Panc1 (cell line): ENCODE data around the gene SLC30A3. TPM values are rescaled to one million over a fixed set of nuclear protein-coding genes. Genes with fewer than 3 reads are reported as not detected.

Source experiments
- ATAC-seq: fragments of 200-7000 bp; cut with Tn5 transposase; 2 replicates; pipeline ENCODE4 v1.9.1; 2020; ENCODE audit warnings: mild to moderate bottlenecking, moderate library complexity
- BruUV-seq: library from RNA; stranded (reverse); fragments of 400-500 nt; replicated peaks from 2 replicates; lab custom pipeline; 2021; lab: Mats Ljungman, UMichigan
- CTCF ChIA-PET: fragments of 300-600 bp; sonication (Branson Sonifier 250); formaldehyde crosslinking; loops from one replicate; lab custom pipeline; 2022; ENCODE audit warnings: antibody characterized with exemption; lab: Charles Lee
- POLR2A ChIA-PET: fragments of 300-600 bp; sonication (Branson Sonifier 250); formaldehyde crosslinking; loops from one replicate; lab custom pipeline; 2022; ENCODE audit warnings: antibody characterized with exemption; lab: Charles Lee
- DNase-seq: peaks from one replicate; pipeline ENCODE4 v3.0.0-alpha.2; 2010; ENCODE audit warnings: low read depth, low spot score
- H3K27ac ChIP-seq: 2 replicates; pipeline ENCODE4 v1.5.1; 2011; ENCODE audit warnings: mild to moderate bottlenecking, low read length, inconsistent platforms
- H3K27me3 ChIP-seq: fragments of 200-500 bp; sonication (Bioruptor generic); 2 replicates; pipeline ENCODE4 v1.6.0; 2014; ENCODE audit warnings: low read length, inconsistent platforms; ENCODE audit not compliant: control insufficient read depth, insufficient read depth
- H3K36me3 ChIP-seq: fragments of 200-500 bp; sonication (Bioruptor generic); 2 replicates; pipeline ENCODE4 v1.5.1; 2014; ENCODE audit warnings: inconsistent platforms, mild to moderate bottlenecking, low read length, moderate library complexity; ENCODE audit not compliant: control insufficient read depth, insufficient read depth
- H3K4me1 ChIP-seq: 2 replicates; pipeline ENCODE4 v1.5.1; 2011; ENCODE audit warnings: inconsistent platforms, mild to moderate bottlenecking, low read length, moderate library complexity; ENCODE audit not compliant: control insufficient read depth, insufficient read depth
- H3K4me3 ChIP-seq, 2 experiments: 2 replicates each; pipeline ENCODE4 v1.5.1; 2011 to 2012; ENCODE audit warnings: low read depth in 2 of 2, low read length in 2 of 2, mild to moderate bottlenecking in 2 of 2, inconsistent platforms in 1 of 2, moderate library complexity in 1 of 2
- H3K9me3 ChIP-seq: fragments of 200-500 bp; sonication (Bioruptor generic); 2 replicates; pipeline ENCODE4 v1.5.1; 2014; ENCODE audit warnings: low read depth, mild to moderate bottlenecking, inconsistent platforms, low read length, moderate library complexity; ENCODE audit not compliant: control insufficient read depth, insufficient read depth
- CTCF ChIP-seq: fragments of 450-650 bp; IDR thresholded peaks from 2 replicates; pipeline ENCODE4 v1.5.1; 2017; ENCODE audit warnings: mild to moderate bottlenecking
- POLR2AphosphoS5 ChIP-seq: IDR thresholded peaks from 2 replicates; pipeline ENCODE4 v1.6.1; 2012; ENCODE audit warnings: mild to moderate bottlenecking, low read depth, low read length, moderate library complexity
- SIN3A ChIP-seq: IDR thresholded peaks from 2 replicates; pipeline ENCODE4 v1.6.1; 2012; ENCODE audit warnings: low read depth, mild to moderate bottlenecking, low read length, moderate library complexity, borderline replicate concordance; ENCODE audit not compliant: insufficient read depth
- TCF7L2 ChIP-seq: IDR thresholded peaks from 2 replicates; pipeline ENCODE4 v1.6.1; 2011; ENCODE audit warnings: mild to moderate bottlenecking, low read depth, low read length, inconsistent platforms
- in situ Hi-C: cut with HindIII; loops from 2 replicates; pipeline ENCODE4 v1.10.0; 2016; ENCODE audit warnings: low sequenced_read_pairs, low pct_unique_long_range_greater_than_20kb
- intact Hi-C: fragments of 100-400 bp; cut with micrococcal nuclease; formaldehyde crosslinking; loops from one replicate; pipeline ENCODE4 v1.10.0; 2022; ENCODE audit not compliant: unreplicated experiment
- total RNA-seq: library from RNA; stranded (reverse); gene quantifications from one replicate; pipeline ENCODE4 v1.2.1, GENCODE V29; 2021; ENCODE audit not compliant: unreplicated experiment
- TF ChIP-seq, protein P1 (sequence below), 2 experiments: IDR thresholded peaks; 2 replicates each; pipeline ENCODE4 v1.6.1; 2011 to 2012; ENCODE audit warnings: low read depth in 2 of 2, control low read depth in 1 of 2, low read length in 1 of 2, mild to moderate bottlenecking in 1 of 2, moderate library complexity in 1 of 2; ENCODE audit not compliant: insufficient read depth in 1 of 2

SLC30A3 gene
- total RNA-seq, 1 experiment from 2014 or later: 0.59 TPM

GRCh38 chr2:27236626-27237025 lies 26.2 kb downstream of the SLC30A3 start:
- no peaks in the 10 kb centered on the region for H3K27me3 ChIP-seq
- POLR2A ChIA-PET: no interaction called here
- no peak overlapping the region for H3K4me3 ChIP-seq
- BruUV-seq: no TSS peak
- CTCF ChIA-PET: no interaction called here
- ATAC-seq (no peak), DNase-seq (no peak)
- intact Hi-C loops (no loop called here), in situ Hi-C loops (no loop called here)
- H3K4me1 ChIP-seq: no peaks in the 10 kb centered on the region
- H3K27ac ChIP-seq: no peak overlapping the region
- H3K36me3 ChIP-seq: peaks cover 44% of the 10 kb centered on the region
- no peak for TF ChIP-seq SIN3A
- TF ChIP-seq TCF7L2: no peak
- TF ChIP-seq, protein P1, sequence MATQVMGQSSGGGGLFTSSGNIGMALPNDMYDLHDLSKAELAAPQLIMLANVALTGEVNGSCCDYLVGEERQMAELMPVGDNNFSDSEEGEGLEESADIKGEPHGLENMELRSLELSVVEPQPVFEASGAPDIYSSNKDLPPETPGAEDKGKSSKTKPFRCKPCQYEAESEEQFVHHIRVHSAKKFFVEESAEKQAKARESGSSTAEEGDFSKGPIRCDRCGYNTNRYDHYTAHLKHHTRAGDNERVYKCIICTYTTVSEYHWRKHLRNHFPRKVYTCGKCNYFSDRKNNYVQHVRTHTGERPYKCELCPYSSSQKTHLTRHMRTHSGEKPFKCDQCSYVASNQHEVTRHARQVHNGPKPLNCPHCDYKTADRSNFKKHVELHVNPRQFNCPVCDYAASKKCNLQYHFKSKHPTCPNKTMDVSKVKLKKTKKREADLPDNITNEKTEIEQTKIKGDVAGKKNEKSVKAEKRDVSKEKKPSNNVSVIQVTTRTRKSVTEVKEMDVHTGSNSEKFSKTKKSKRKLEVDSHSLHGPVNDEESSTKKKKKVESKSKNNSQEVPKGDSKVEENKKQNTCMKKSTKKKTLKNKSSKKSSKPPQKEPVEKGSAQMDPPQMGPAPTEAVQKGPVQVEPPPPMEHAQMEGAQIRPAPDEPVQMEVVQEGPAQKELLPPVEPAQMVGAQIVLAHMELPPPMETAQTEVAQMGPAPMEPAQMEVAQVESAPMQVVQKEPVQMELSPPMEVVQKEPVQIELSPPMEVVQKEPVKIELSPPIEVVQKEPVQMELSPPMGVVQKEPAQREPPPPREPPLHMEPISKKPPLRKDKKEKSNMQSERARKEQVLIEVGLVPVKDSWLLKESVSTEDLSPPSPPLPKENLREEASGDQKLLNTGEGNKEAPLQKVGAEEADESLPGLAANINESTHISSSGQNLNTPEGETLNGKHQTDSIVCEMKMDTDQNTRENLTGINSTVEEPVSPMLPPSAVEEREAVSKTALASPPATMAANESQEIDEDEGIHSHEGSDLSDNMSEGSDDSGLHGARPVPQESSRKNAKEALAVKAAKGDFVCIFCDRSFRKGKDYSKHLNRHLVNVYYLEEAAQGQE (IDR thresholded peaks at IDR 0.05; ENCODE audit: insufficient read depth in 1 of 2, low read depth in 2 of 2, low read length in 1 of 2): no peak
- no peak for TF ChIP-seq CTCF
- no peak for TF ChIP-seq POLR2AphosphoS5
- H3K9me3 ChIP-seq: no peaks in the 10 kb centered on the region

DNA sequence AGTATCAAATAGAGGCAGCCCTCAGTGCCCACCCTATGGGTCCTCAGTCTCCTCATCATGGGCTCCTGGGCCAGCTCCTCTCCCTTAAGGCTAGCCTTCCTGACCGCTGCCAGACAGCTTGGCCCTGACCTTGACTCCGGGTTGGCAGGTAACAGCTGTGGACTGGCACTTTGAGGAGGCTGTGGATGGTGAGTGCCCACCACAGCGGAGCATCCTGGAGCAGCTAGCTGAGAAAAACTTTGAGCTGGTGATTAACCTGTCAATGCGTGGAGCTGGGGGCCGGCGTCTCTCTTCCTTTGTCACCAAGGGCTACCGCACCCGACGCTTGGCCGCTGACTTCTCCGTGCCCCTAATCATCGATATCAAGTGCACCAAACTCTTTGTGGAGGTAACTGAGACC lies 26.7 kb downstream of the SLC30A3 start:
- Histone ChIP-seq H3K27me3 (no peaks in the 10 kb centered on the region), H3K27ac (no peak overlapping the region), H3K4me3 (no peak overlapping the region), H3K36me3 (peaks cover 43% of the 10 kb centered on the region), H3K4me1 (no peaks in the 10 kb centered on the region), H3K9me3 (no peaks in the 10 kb centered on the region)
- BruUV-seq: no TSS peak
- in situ Hi-C loops: no loop called here
- no peak for DNase-seq
- intact Hi-C loops: no loop called here
- ChIA-PET CTCF (no interaction called here), POLR2A (no interaction called here)
- ATAC-seq: no peak
- TF ChIP-seq SIN3A (no peak), TCF7L2 (no peak), CTCF (no peak), POLR2AphosphoS5 (no peak)
- TF ChIP-seq, protein P1 (IDR thresholded peaks at IDR 0.05; ENCODE audit: insufficient read depth in 1 of 2, low read depth in 2 of 2, low read length in 1 of 2): no peak
